ENCODE data around the gene PERCC1. TPM values are rescaled to one million over a fixed set of nuclear protein-coding genes. Genes with fewer than 3 reads are reported as not detected.

Gene PERCC1
- total and polyA plus RNA-seq, 9 of the 15 experiments (the other 6 are each of a cell fraction or from before 2014, with no cell fraction given) = not detected

DNA sequence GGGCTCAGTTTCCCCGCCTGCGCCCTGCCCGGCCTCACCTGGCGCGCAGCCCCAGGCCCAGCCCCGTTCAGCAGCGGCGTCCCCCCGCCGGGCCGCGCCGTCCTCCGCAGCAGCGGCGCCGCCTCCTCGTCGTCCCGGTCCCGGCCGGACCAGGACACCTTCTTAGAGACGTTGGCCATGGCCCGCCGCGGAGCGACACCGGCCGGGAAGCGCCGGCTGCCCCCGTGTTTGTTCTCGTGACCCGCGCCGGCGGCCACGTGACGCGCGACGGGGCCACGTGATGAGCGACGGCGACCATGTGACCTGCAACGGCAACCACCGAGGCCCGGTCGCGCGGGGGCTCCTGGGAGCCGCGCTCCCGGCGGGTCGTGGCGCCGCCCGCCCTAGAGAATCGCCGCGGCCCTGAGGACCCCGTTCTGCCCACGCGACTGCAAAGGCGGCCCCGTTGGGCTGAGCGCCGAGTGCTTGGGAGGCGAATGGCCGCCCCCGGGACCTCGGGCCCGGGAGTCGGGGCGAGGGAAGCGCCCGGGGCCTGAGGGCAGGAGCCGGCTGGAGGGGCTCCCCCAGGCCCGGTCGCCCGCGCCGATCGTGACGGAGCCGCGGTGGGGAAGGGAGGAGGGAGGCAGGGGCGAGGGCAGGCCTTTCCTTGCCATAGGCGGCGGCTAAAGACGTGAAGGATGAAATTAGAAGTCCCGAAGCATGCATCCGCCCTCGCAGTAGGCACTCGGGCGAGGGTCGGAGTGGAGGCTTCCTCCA, 44.1 kb downstream of the PERCC1 start, which contains the start of gene CLCN7 (continued):
- TF ChIP-seq, protein P1, sequence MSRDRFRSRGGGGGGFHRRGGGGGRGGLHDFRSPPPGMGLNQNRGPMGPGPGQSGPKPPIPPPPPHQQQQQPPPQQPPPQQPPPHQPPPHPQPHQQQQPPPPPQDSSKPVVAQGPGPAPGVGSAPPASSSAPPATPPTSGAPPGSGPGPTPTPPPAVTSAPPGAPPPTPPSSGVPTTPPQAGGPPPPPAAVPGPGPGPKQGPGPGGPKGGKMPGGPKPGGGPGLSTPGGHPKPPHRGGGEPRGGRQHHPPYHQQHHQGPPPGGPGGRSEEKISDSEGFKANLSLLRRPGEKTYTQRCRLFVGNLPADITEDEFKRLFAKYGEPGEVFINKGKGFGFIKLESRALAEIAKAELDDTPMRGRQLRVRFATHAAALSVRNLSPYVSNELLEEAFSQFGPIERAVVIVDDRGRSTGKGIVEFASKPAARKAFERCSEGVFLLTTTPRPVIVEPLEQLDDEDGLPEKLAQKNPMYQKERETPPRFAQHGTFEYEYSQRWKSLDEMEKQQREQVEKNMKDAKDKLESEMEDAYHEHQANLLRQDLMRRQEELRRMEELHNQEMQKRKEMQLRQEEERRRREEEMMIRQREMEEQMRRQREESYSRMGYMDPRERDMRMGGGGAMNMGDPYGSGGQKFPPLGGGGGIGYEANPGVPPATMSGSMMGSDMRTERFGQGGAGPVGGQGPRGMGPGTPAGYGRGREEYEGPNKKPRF (IDR thresholded peaks at IDR 0.05; ENCODE audit: low read depth, low read length) = no peak
- TF ChIP-seq TFAP4 (CRISPR knock-in tag; IDR thresholded peaks at IDR 0.05; ENCODE audit: borderline replicate concordance) (peak; percentile 86), ATF2 (CRISPR knock-in tag; IDR thresholded peaks at IDR 0.05) (0 out of 2 replicates have a peak, but pooled peaks have one; percentile 34), NFE2L1 (tag; IDR thresholded peaks at IDR 0.05; ENCODE audit: borderline replicate concordance, low read depth) (no peak), ZNF830 (CRISPR knock-in tag; IDR thresholded peaks at IDR 0.05) (0 out of 2 replicates have a peak, but pooled peaks have one; percentile 85), POLR3G (IDR thresholded peaks at IDR 0.05; ENCODE audit: extremely low read depth, insufficient read length, insufficient replicate concordance) (no peak), SOX6 (IDR thresholded peaks at IDR 0.05) (peak; percentile 53; the same call in 1 of the 2 replicates), NFRKB (IDR thresholded peaks at IDR 0.05; ENCODE audit: low read depth) (peak; percentile 10; the same call in 1 of the 2 replicates), FOXK2 (conservative IDR thresholded peaks at IDR 0.05 in 1 of 2, IDR thresholded peaks at IDR 0.05 in 1 of 2; ENCODE audit: low read depth in 2 of 2) (peak; percentile 48 to 78; a peak in 1 of 4 replicates), POLR2AphosphoS2 (IDR thresholded peaks at IDR 0.05; ENCODE audit: low read length) (no peak; the same call in 1 of the 2 replicates), FIP1L1 (IDR thresholded peaks at IDR 0.05; ENCODE audit: low read depth, low read length, poor library complexity, severe bottlenecking) (peak; percentile 89), EP300 (IDR thresholded peaks at IDR 0.05; ENCODE audit: low read length) (peak; percentile 63), TCF7 (IDR thresholded peaks at IDR 0.05; ENCODE audit: borderline replicate concordance) (no peak)
- TF ChIP-seq, protein P2, sequence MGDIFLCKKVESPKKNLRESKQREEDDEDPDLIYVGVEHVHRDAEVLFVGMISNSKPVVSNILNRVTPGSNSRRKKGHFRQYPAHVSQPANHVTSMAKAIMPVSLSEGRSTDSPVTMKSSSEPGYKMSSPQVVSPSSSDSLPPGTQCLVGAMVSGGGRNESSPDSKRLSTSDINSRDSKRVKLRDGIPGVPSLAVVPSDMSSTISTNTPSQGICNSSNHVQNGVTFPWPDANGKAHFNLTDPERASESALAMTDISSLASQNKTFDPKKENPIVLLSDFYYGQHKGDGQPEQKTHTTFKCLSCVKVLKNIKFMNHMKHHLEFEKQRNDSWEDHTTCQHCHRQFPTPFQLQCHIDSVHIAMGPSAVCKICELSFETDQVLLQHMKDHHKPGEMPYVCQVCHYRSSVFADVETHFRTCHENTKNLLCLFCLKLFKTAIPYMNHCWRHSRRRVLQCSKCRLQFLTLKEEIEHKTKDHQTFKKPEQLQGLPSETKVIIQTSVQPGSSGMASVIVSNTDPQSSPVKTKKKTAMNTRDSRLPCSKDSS (IDR thresholded peaks at IDR 0.05; ENCODE audit: low read depth, partially characterized antibody) = no peak
- TF ChIP-seq, protein P3, sequence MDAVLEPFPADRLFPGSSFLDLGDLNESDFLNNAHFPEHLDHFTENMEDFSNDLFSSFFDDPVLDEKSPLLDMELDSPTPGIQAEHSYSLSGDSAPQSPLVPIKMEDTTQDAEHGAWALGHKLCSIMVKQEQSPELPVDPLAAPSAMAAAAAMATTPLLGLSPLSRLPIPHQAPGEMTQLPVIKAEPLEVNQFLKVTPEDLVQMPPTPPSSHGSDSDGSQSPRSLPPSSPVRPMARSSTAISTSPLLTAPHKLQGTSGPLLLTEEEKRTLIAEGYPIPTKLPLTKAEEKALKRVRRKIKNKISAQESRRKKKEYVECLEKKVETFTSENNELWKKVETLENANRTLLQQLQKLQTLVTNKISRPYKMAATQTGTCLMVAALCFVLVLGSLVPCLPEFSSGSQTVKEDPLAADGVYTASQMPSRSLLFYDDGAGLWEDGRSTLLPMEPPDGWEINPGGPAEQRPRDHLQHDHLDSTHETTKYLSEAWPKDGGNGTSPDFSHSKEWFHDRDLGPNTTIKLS (IDR thresholded peaks at IDR 0.05; ENCODE audit: borderline replicate concordance, low read depth) = peak; percentile 93; the same call in 1 of the 2 replicates
- TF ChIP-seq, protein P4, sequence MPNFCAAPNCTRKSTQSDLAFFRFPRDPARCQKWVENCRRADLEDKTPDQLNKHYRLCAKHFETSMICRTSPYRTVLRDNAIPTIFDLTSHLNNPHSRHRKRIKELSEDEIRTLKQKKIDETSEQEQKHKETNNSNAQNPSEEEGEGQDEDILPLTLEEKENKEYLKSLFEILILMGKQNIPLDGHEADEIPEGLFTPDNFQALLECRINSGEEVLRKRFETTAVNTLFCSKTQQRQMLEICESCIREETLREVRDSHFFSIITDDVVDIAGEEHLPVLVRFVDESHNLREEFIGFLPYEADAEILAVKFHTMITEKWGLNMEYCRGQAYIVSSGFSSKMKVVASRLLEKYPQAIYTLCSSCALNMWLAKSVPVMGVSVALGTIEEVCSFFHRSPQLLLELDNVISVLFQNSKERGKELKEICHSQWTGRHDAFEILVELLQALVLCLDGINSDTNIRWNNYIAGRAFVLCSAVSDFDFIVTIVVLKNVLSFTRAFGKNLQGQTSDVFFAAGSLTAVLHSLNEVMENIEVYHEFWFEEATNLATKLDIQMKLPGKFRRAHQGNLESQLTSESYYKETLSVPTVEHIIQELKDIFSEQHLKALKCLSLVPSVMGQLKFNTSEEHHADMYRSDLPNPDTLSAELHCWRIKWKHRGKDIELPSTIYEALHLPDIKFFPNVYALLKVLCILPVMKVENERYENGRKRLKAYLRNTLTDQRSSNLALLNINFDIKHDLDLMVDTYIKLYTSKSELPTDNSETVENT (CRISPR knock-in tag; IDR thresholded peaks at IDR 0.05) = peak; percentile 89

Measured in K562 (cell line).